ENCODE measurements around the gene SDCCAG8. TPM values are rescaled to one million over a fixed set of nuclear protein-coding genes. Genes with fewer than 3 reads are reported as not detected.
A peak's percentile ranks its signal among the peaks of the same experiment; 100 is the strongest.

SDCCAG8 gene
- total and polyA plus RNA-seq, 2 of the 8 experiments (the other 6 are each of a cell fraction or from before 2014, with no cell fraction given), result 15.6 to 21.0 TPM

- 89% methylated on average over 20 of the region's 20 CpGs; no CpG with 5 or more reads in 1 of the 2 experiments for WGBS, 2 experiments (ENCODE audit: extremely low coverage in 1 of 2, insufficient coverage in 1 of 2, insufficient read length in 1 of 2, insufficient replicate concordance in 2 of 2, low coverage in 1 of 2, low lambda C conversion rate in 2 of 2, missing lambda C conversion rate in 1 of 2)
- H2BK20ac ChIP-seq (ENCODE audit: low read length), result peak overlapping the region; percentile 67
- no peak overlapping the region for H3K27ac ChIP-seq (ENCODE audit: low read depth, low read length)
- no peak overlapping the region; a peak in 1 of 7 replicates for H3K9ac ChIP-seq (replicated peaks in 1 of 4; ENCODE audit: extremely low read depth in 1 of 4, low read depth in 3 of 4, low read length in 3 of 4)
- no peaks in the 10 kb centered on the region; a peak in 2 of 7 replicates for H3K27me3 ChIP-seq (replicated peaks in 1 of 4; ENCODE audit: control insufficient read depth in 3 of 4, extremely low read depth in 1 of 4, insufficient read depth in 3 of 4, low read length in 3 of 4)
- peak overlapping the region; percentile 49; the same call in 1 of the 2 replicates for H2AK5ac ChIP-seq (ENCODE audit: low read depth, low read length)
- no peak overlapping the region for H3K14ac ChIP-seq (ENCODE audit: insufficient read length)
- no peaks in the 10 kb centered on the region for H3K36me3 ChIP-seq (ENCODE audit: control insufficient read depth in 2 of 4, insufficient read depth in 4 of 4, low read length in 3 of 4)
- H3K4me3 ChIP-seq (ENCODE audit: extremely low read depth in 1 of 4, insufficient read depth in 2 of 4, low read depth in 3 of 4, low read length in 4 of 4), result no peak overlapping the region
- no peak overlapping the region for H2AFZ ChIP-seq (ENCODE audit: low read length)
- peak overlapping the region; percentile 47 for H2BK120ac ChIP-seq (replicated peaks; ENCODE audit: low read depth, low read length)
- peak overlapping the region; percentile 95; the same call in 1 of the 2 replicates for H2BK12ac ChIP-seq (ENCODE audit: low read depth, low read length)
- H3K18ac ChIP-seq (ENCODE audit: extremely low read depth, low read length), result peak overlapping the region; percentile 33; the same call in 1 of the 2 replicates
- H3K4me1 ChIP-seq (replicated peaks in 1 of 4; ENCODE audit: control insufficient read depth in 3 of 4, insufficient read depth in 4 of 4, low read length in 3 of 4), result peaks cover 21 to 46% (median 36%) of the 10 kb centered on the region in 4 experiments
- H3K79me2 ChIP-seq (ENCODE audit: control insufficient read depth in 1 of 2, insufficient read depth in 2 of 2, low read length in 2 of 2), result no peaks in the 10 kb centered on the region
- no peak overlapping the region for H3K23ac ChIP-seq (ENCODE audit: insufficient read length)
- POLR2A ChIA-PET (ENCODE audit: partially characterized antibody), result no interaction called here
- no peaks in the 10 kb centered on the region; a peak in 1 of 4 replicates for H3K9me3 ChIP-seq (ENCODE audit: insufficient read depth in 2 of 2, low read depth in 1 of 2, low read length in 1 of 2)
- H2BK15ac ChIP-seq (ENCODE audit: low read length), result peak overlapping the region; percentile 81; the same call in 1 of the 2 replicates
- peak overlapping the region; percentile 80 for H3K4ac ChIP-seq (replicated peaks; ENCODE audit: insufficient read length, low read depth, low read length)
- H4K91ac ChIP-seq (replicated peaks; ENCODE audit: insufficient read length, low read length), result peak overlapping the region; percentile 66
- no peak overlapping the region for H3K56ac ChIP-seq (replicated peaks; ENCODE audit: insufficient read length, low read depth, low read length)
- H4K5ac ChIP-seq (ENCODE audit: insufficient read length, low read depth, low read length), result peak overlapping the region; percentile 1
- no peaks in the 10 kb centered on the region for H4K20me1 ChIP-seq (replicated peaks in 1 of 2; ENCODE audit: control insufficient read depth in 1 of 2, insufficient read depth in 2 of 2, low read length in 2 of 2)
- FAIRE-seq (no peak), DNase-seq (ENCODE audit: low read depth in 1 of 2, low spot score in 2 of 2) (no peak)
- H2BK5ac ChIP-seq (ENCODE audit: low read depth, low read length), result peak overlapping the region; percentile 97; the same call in 1 of the 2 replicates
- no peaks in the 10 kb centered on the region for H3K23me2 ChIP-seq (ENCODE audit: low read depth, low read length)
- CTCF ChIA-PET (ENCODE audit: partially characterized antibody), result interaction anchor here (0.7 to 1.7 kb wide), 2 partner anchors 12 to 24 kb away, joined by 3 to 7 read pairs; no protein-coding TSS in a partner anchor
- no peak overlapping the region for H3K4me2 ChIP-seq (ENCODE audit: insufficient read depth in 1 of 2, low read depth in 2 of 2, low read length in 2 of 2)
- no peaks in the 10 kb centered on the region for H3K79me1 ChIP-seq (ENCODE audit: low read depth, low read length)
- no peak overlapping the region for H4K8ac ChIP-seq (ENCODE audit: extremely low read depth, insufficient read depth, low read length)
- TF ChIP-seq ATF3 (IDR thresholded peaks at IDR 0.05; ENCODE audit: insufficient read depth, low read depth, low read length) (no peak), TCF12 (IDR thresholded peaks at IDR 0.05; ENCODE audit: low read depth, low read length) (no peak), CHD2 (IDR thresholded peaks at IDR 0.05; ENCODE audit: low read length) (no peak)
Observed at GRCh38 chr1:243488459-243489157, 232.8 kb downstream of the SDCCAG8 start.

All from H1 (cell line).